KOPT-K1 (cell line): ENCODE data around the gene TPSB2.
"Not testable (repeated sequence)": the region's sequence is repeated elsewhere in the genome, so short reads cannot be mapped to it uniquely, and the experiment has no call there.

Source experiments
- H3K27ac ChIP-seq: fragments of 200-600 bp; sonication (generic); 2 replicates; pipeline ENCODE4 v1.5.1; 2016; ENCODE audit warnings: antibody characterized with exemption, mild to moderate bottlenecking, low read depth, low read length; ENCODE audit not compliant: poor library complexity, severe bottlenecking
- H3K36me3 ChIP-seq: fragments of 200-600 bp; sonication (generic); 2 replicates; pipeline ENCODE4 v1.5.1; 2017; ENCODE audit warnings: antibody characterized with exemption, mild to moderate bottlenecking, low read length, moderate library complexity; ENCODE audit not compliant: insufficient read depth
- H3K9me3 ChIP-seq: fragments of 200-600 bp; sonication (generic); 2 replicates; pipeline ENCODE4 v1.5.1; 2017; ENCODE audit warnings: antibody characterized with exemption, low read length, mild to moderate bottlenecking; ENCODE audit not compliant: insufficient read depth, poor library complexity, severe bottlenecking

TPSB2 gene

GRCh38 chr16:1230084-1230470 is at the start of gene TPSB2:
Gene TPSB2, minus strand, starts transcription at chr16:1230184. Its CDS starts 233 bp downstream, at chr16:1229951.
- not testable (repeated sequence) for H3K9me3 ChIP-seq, H3K36me3 ChIP-seq, H3K27ac ChIP-seq

GRCh38 chr16:1279081-1279944 is 49.3 kb upstream of the TPSB2 start:
- H3K36me3 ChIP-seq, result no peaks in the 10 kb centered on the region
- H3K9me3 ChIP-seq, result no peaks in the 10 kb centered on the region
- no peak overlapping the region for H3K27ac ChIP-seq

- H3K36me3 ChIP-seq, result no peaks in the 10 kb centered on the region
- no peaks in the 10 kb centered on the region for H3K9me3 ChIP-seq
- no peak overlapping the region for H3K27ac ChIP-seq
These were observed 48.5 kb upstream of the TPSB2 start for GRCh38 chr16:1278477-1278876.

- no peaks in the 10 kb centered on the region for H3K36me3 ChIP-seq
- no peaks in the 10 kb centered on the region for H3K9me3 ChIP-seq
- H3K27ac ChIP-seq, result no peak overlapping the region
These were observed 47.8 kb upstream of the TPSB2 start for GRCh38 chr16:1277617-1278282.

GRCh38 chr16:1277151-1277598 is 47.2 kb upstream of the TPSB2 start:
- no peaks in the 10 kb centered on the region for H3K9me3 ChIP-seq
- H3K36me3 ChIP-seq, result no peaks in the 10 kb centered on the region

GRCh38 chr16:1276580-1276878 is 46.5 kb upstream of the TPSB2 start:
- Histone ChIP-seq H3K27ac (no peak overlapping the region), H3K36me3 (no peaks in the 10 kb centered on the region), H3K9me3 (no peaks in the 10 kb centered on the region)

More at GRCh38 chr16:1277151-1277598, 47.2 kb upstream of the TPSB2 start:
- H3K27ac ChIP-seq, result no peak overlapping the region

GRCh38 chr16:1275791-1276579 is 46.0 kb upstream of the TPSB2 start:
- H3K9me3 ChIP-seq, result no peaks in the 10 kb centered on the region
- H3K27ac ChIP-seq, result no peak overlapping the region
- no peaks in the 10 kb centered on the region for H3K36me3 ChIP-seq

GRCh38 chr16:1274767-1275166 is 44.8 kb upstream of the TPSB2 start:
- Histone ChIP-seq H3K36me3 (no peaks in the 10 kb centered on the region), H3K9me3 (no peaks in the 10 kb centered on the region)

GRCh38 chr16:1273816-1274215 is 43.8 kb upstream of the TPSB2 start:
- Histone ChIP-seq H3K9me3 (no peaks in the 10 kb centered on the region), H3K27ac (no peak overlapping the region), H3K36me3 (no peaks in the 10 kb centered on the region)

More at GRCh38 chr16:1274767-1275166, 44.8 kb upstream of the TPSB2 start:
- no peak overlapping the region for H3K27ac ChIP-seq

- Histone ChIP-seq H3K9me3 (no peaks in the 10 kb centered on the region), H3K27ac (no peak overlapping the region), H3K36me3 (no peaks in the 10 kb centered on the region)
These were observed 42.6 kb upstream of the TPSB2 start for GRCh38 chr16:1272453-1273198.

- not testable (repeated sequence) for H3K9me3 ChIP-seq, H3K36me3 ChIP-seq, H3K27ac ChIP-seq
These were observed 41.9 kb upstream of the TPSB2 start for GRCh38 chr16:1271724-1272413.

- Histone ChIP-seq H3K27ac (no peak overlapping the region), H3K9me3 (no peaks in the 10 kb centered on the region), H3K36me3 (no peaks in the 10 kb centered on the region)
These were observed 41.4 kb upstream of the TPSB2 start for GRCh38 chr16:1271380-1271723.

GRCh38 chr16:1269418-1269817 is 39.4 kb upstream of the TPSB2 start:
- not testable (repeated sequence) for H3K36me3 ChIP-seq, H3K27ac ChIP-seq, H3K9me3 ChIP-seq

GRCh38 chr16:1265826-1266225 is 35.8 kb upstream of the TPSB2 start:
- H3K36me3 ChIP-seq, result no peaks in the 10 kb centered on the region
- peaks cover 9% of the 10 kb centered on the region for H3K9me3 ChIP-seq
- no peak overlapping the region for H3K27ac ChIP-seq
